M059J (cell line): ENCODE data around the gene BRSK2. TPM values are rescaled to one million over a fixed set of nuclear protein-coding genes. Genes with fewer than 3 reads are reported as not detected.

Experiments used
- DNase-seq: peaks from one replicate; pipeline ENCODE4 v3.0.0-alpha.2; 2012; ENCODE audit warnings: low read depth
- total RNA-seq: library from RNA; depleted of rRNA; stranded (reverse); fragments of >200 nt; shearing (Covaris generic); gene quantifications from 2 replicates; pipeline ENCODE4 v1.2.3, GENCODE V29; 2014

Gene BRSK2
- total RNA-seq, 1 experiment from 2014 or later: not detected

DNA sequence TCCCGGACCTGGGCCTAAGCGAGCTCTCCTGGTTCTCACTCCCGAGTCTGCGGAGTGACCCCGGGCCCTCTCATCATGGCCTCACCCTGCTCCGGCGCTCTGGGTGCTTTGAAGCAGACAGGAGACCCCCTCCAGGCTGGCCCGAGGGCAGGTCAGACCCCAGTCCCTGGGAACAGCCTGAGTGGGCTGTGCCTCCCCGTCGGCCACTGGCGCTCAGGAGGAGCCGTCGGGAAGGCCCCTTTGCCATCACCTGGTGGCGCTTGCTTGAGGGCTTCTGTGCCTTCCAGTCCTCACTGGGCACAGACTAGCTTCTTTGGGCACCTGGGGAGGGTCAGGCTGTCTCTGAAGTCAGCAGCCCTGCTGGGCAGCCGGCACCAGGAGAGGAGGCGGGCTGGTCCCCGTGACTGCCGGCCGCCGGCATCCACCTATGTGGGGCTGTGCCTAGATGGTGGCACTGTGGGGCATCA, 6.7 kb downstream of the BRSK2 start:
- DNase-seq: no peak

DNA sequence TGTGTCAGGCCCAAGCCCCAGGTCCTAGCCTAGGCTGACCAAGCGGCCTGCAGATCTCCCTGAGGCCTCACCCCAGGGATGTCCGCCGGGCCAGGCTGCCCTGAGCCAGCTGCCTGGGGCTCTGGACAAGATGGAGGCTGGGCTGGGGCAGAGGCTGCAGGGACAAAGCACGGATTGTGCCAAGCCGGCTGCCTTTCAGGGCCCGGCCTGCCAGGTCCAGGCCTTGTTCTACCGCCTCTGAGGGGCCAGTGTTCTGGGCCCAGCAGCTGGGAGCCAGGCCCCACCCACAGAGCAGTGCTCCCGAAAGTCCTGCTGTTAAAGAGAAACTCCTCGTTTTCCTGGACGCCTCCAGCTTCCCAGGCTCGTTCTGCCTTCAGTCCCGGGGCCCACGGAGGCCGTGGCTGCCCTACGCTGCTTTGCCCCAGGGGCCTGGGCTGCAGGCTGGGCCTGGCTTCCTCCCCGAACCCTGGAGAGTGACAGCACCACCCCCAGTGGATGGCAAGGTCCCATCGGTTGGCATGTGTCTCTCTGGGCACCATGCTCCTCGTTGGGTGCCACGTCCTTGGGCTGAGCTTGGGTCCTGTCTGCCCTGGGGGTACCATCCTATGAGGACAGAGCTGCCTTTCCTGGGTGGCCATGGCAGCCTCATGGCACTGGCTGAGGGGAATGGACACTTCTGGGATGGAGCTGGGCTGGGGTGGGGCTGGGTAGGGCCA, 7.6 kb downstream of the BRSK2 start:
- no peak for DNase-seq

DNA sequence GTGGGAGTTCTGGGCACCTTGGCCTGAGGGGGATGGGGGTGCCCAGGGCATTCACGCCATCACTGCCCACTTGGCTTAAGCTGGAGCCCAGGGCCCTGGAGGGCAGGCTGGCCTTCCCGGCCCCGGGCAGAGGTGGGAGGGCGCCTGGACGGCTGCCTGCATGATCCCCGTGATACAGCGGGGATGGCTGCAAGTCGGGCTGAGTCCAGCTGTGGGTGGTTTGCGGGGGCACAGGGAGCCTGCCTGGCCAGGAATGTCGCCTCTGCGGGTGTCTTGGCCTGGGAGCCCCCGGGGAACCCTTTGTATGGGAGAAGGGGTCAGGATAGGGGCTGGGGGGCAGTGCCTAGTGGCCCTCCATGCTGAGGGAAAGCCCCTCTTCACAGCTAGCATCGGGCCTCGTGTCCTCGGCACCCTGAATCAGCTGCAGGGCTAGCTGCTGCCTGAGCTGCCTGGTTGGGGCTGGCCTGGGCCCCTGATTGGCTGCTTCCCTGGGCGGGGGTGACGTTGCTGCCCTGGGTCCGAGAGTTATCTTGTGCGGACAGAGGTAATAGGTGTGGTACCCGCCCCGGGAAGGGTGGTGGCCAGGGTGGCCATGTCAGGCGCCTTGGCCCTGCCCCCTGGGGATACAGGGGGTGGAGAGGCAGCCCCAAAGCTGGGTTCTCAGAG, 8.3 kb downstream of the BRSK2 start:
- no peak for DNase-seq

DNA sequence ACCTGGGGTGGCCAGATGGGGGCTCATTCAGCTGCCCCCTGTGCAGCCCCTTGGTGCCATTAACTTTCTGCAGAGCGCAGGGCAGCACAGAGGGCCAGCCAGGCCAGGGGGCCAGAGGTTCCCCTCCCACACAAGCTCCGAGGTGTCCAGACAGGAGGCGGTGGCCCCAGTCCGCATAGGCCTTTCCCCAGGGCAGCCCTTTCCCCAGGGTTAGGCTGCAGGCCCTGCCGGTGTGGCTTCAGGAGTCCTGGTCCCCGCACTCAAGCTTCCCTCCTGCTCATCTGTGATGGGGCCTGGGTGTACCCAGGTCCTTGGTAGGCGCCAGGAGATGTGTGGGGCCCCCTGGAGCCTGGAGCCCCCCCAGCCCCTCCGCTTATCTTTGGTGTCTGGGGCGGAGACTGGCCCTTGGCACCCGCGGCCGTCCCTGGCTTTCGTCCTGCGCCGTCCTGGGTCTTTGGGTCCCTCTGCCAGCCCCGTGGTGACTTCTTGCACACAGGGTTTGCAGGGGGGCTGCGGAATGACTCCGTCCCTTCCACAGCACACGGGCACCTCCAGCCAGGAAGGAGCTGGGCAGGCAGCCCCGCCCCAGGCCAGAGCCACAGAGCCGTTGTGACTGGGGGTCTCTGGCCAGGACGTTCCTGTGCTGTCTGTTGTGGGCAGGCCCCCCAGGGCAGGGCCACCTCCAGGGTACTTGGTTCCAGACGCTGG, 8.9 kb downstream of the BRSK2 start:
- no peak for DNase-seq

- no peak for DNase-seq
These were observed 9.9 kb downstream of the BRSK2 start for GRCh38 chr11:1399386-1400316.

DNA sequence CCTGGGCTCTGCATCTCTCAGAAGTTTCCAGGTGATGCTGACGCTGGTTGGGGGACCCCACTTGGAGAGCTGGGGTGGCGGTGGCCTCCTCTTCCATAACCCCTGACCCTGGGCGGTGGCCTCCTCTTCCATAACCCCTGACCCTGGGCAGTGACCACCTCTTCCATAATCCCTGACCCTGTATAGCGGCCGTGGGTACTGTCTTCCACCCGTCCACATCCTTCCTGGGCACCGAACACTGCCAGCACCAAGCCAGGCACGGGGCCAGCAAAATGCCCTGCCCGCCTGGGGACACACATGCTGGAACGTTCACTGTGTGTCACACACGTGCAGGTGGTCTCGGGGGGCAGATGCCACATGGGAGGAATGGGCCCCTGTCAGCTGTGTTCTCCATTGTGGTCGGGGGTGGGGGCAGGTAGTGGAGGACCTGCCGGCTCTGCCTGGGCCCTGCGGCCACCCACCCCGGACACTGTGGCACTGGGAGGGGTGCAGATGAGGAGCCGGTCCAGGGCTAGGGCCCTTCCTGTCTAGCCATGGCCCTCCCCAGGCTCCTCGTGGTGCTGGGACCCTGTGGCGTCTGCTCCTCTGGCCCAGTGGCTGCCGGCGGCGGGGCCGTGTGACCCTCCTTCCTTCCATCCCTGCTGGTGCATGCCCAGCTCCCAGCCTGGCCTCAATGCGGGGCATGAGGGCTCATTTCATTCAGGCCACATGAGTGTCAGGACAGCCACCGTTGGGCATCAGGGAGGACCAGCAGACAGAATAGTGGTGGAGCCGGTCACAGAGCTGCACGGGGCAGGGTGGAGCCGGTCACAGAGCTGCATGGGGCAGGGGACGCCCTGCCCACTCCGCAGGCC, 10.8 kb downstream of the BRSK2 start:
- DNase-seq: no peak

DNA sequence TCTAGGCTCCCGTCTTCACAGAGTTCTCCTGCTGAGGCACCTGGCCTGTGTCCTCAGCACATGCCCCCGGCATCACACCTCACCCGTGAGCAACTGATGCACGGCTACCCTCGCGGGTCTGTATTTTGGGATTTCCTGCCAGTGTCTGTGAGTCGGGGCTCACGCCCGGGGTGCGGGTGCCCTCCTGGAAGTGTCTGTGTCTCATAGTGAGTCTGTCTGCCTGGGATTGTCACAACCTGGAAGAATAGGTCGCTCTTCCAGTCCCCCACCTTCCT, 11.4 kb downstream of the BRSK2 start:
- no peak for DNase-seq

GRCh38 chr11:1401656-1402221, 12.0 kb downstream of the BRSK2 start:
- peak; percentile 45 for DNase-seq

- DNase-seq: no peak
These were observed 12.8 kb downstream of the BRSK2 start for GRCh38 chr11:1402355-1403077.

DNA sequence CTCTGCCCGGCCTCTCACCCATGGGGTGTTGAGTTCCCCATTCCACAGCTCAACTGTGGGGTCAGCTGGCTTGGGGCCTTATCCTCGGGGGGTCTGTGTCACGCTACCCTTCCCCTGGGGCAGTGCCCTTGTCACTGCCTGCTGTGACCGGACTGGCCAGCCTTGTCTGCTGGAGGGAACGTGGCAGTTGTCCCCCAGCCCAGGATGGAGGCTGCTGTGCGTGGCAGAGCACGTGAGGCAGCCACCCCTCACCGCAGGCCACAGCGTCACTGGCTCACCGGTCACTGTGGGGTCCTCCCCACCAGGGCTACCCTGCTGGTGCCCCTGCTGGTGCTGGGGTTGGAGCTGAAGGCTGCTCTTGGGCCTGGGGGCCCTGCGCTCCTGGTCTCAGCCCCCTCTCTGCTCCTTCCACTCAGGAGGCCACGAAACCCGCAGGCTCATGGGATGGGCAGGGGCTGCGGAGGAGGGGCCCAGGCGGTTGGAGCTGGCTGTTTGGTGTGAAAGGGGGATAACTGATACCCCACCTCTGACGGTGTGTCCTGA, 13.4 kb downstream of the BRSK2 start:
- DNase-seq: no peak

DNA sequence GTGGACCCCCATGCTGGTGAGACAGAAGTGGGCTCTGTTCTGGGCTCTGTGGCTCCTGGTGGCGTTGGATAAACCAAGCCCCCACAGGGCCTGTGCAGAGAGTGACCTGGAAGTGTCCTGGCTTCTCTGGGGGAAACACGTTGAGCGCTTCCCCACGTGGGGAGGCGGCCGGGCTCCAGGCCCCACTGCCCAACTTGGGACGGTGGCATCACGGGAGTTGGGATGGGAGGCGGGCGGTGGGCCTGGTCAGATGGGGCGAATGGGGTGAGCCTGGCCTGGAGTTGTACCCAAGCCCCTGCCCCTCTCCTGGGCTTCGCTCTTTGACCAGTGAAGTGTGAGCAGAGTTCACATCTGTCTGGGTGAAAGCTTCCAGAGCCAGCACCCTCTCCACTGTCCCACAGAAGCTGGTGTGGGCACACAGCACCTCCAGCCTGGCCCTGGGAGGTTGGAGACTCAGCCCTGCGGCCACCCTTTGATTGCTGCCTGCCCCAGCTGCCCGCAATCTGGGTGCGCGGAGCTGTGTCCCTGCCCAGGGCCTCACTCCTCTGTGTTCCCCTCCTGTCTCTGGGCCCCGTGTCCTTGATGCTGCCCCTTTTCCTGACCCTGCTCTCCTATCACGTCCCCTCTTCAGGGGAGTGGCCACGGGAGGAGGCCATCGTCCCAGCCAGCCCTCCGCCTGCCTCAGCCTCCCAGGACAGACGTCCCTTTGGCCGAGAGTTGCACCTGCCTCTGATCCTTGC, 14.2 kb downstream of the BRSK2 start:
- DNase-seq: no peak

DNA sequence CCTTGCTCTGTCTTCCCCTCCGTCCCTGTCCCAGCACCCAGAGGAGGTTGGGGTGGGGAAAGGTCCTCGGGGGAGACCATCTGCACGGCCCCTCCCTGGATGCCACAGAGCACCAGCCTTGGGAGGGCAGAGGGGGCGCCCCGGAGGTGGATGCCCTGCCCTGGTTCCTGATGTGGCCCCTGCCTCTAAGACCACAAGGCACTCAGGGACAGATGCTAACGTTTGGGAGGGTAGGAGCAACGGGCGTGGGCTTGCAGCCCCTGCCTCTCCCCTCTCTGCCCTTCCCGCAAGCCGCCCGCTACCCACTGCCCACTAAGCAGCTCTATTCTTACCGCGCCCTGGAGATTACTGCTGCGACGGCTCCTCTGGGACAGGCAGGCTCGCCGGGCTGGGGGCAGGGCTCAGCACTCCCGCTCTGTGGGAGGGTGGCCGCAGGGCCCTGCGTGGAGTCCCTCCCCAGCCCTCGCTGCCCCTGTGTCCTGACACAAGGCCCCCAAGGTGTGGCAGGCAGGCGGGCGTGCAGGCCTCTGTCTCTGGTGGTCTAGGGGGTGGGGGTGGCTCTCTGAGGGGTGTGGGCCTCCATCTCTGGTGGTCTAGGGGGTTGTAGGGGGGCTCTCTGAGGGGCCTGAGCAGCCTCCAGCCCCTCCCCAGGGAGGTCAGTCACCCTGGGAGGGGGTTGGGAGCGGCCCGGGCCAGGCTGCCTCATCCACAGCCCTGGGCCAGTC, 14.9 kb downstream of the BRSK2 start:
- no peak for DNase-seq

GRCh38 chr11:1405186-1406020, 15.7 kb downstream of the BRSK2 start:
- no peak for DNase-seq

GRCh38 chr11:1406571-1407485, 17.1 kb downstream of the BRSK2 start:
- DNase-seq: no peak

- no peak for DNase-seq
These were observed 17.9 kb downstream of the BRSK2 start for GRCh38 chr11:1407668-1408067.

GRCh38 chr11:1408346-1408745, 18.6 kb downstream of the BRSK2 start:
- no peak for DNase-seq
